KMS-11 (cell line): ENCODE measurements around the gene NAT9.

Experiments
- H2AFZ ChIP-seq: fragments of 200-600 bp; sonication (generic); 2 replicates; pipeline ENCODE4 v1.6.1; 2016; ENCODE audit warnings: antibody characterized with exemption, mixed run types, low read depth
- H3K27ac ChIP-seq: fragments of 200-600 bp; sonication (generic); 2 replicates; pipeline ENCODE4 v1.6.1; 2016; ENCODE audit warnings: mild to moderate bottlenecking, mixed run types
- H3K27me3 ChIP-seq: fragments of 200-600 bp; sonication (generic); 2 replicates; pipeline ENCODE4 v1.6.1; 2017; ENCODE audit warnings: mild to moderate bottlenecking, low read depth, mixed run types, moderate library complexity; ENCODE audit not compliant: insufficient read depth
- H3K36me3 ChIP-seq: fragments of 200-600 bp; sonication (generic); 2 replicates; pipeline ENCODE4 v1.6.1; 2017; ENCODE audit warnings: mild to moderate bottlenecking, mixed run types; ENCODE audit not compliant: insufficient read depth
- H3K4me1 ChIP-seq: fragments of 200-600 bp; sonication (generic); 2 replicates; pipeline ENCODE4 v1.6.1; 2016; ENCODE audit warnings: mild to moderate bottlenecking, low read depth, mixed run types; ENCODE audit not compliant: poor library complexity, severe bottlenecking
- H3K4me2 ChIP-seq: fragments of 200-600 bp; sonication (generic); 2 replicates; pipeline ENCODE4 v1.7.0; 2016; ENCODE audit warnings: mild to moderate bottlenecking, mixed run types
- H3K4me3 ChIP-seq: fragments of 200-600 bp; sonication (generic); IDR thresholded peaks from 2 replicates; pipeline ENCODE4 v1.6.1; 2017; ENCODE audit warnings: low read depth, low read length, mixed read lengths; ENCODE audit not compliant: insufficient read depth
- H3K79me2 ChIP-seq: fragments of 200-600 bp; sonication (generic); 2 replicates; pipeline ENCODE4 v1.6.1; 2016; ENCODE audit warnings: low read depth, mixed run types; ENCODE audit not compliant: insufficient read depth
- H3K9ac ChIP-seq: fragments of 200-600 bp; sonication (generic); 2 replicates; pipeline ENCODE4 v1.6.1; 2016; ENCODE audit warnings: mild to moderate bottlenecking, mixed run types
- H4K20me1 ChIP-seq: fragments of 200-600 bp; sonication (generic); 2 replicates; pipeline ENCODE4 v1.6.1; 2016; ENCODE audit warnings: mild to moderate bottlenecking, mixed run types; ENCODE audit not compliant: insufficient read depth
- TF ChIP-seq, protein P1 (sequence below): fragments of 200-600 bp; sonication (generic); conservative IDR thresholded peaks from 2 replicates; pipeline ENCODE4 v1.6.1; 2017; ENCODE audit warnings: low read depth, mild to moderate bottlenecking, antibody characterized with exemption, low read length, moderate library complexity, mixed read lengths

Gene NAT9

DNA sequence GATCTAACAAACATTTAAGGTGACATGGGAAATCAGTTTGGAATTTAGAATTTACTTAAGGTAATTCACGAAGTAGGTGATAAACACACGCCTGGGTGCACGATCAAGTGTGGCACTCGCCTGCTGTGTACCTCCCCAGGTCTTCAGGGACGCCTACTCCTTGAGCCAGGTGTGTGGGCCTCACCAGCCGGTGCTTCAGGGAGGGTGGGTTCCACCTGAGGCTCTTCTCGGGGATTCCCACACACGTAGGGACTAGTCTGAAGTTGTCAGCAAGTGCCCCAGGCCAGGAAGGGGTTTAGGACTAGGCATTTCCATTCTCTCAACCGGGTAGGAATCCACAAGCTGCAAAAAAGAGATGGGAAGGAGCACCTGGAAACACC is 9.8 kb upstream of the NAT9 start:
- Histone ChIP-seq H3K27ac (no peak overlapping the region), H3K36me3 (no peaks in the 10 kb centered on the region), H2AFZ (no peak overlapping the region), H3K27me3 (no peaks in the 10 kb centered on the region), H3K4me3 (no peak overlapping the region), H3K79me2 (no peaks in the 10 kb centered on the region), H4K20me1 (no peaks in the 10 kb centered on the region), H3K9ac (no peak overlapping the region), H3K4me1 (peaks cover 5% of the 10 kb centered on the region), H3K4me2 (no peak overlapping the region)
- TF ChIP-seq, protein P1, sequence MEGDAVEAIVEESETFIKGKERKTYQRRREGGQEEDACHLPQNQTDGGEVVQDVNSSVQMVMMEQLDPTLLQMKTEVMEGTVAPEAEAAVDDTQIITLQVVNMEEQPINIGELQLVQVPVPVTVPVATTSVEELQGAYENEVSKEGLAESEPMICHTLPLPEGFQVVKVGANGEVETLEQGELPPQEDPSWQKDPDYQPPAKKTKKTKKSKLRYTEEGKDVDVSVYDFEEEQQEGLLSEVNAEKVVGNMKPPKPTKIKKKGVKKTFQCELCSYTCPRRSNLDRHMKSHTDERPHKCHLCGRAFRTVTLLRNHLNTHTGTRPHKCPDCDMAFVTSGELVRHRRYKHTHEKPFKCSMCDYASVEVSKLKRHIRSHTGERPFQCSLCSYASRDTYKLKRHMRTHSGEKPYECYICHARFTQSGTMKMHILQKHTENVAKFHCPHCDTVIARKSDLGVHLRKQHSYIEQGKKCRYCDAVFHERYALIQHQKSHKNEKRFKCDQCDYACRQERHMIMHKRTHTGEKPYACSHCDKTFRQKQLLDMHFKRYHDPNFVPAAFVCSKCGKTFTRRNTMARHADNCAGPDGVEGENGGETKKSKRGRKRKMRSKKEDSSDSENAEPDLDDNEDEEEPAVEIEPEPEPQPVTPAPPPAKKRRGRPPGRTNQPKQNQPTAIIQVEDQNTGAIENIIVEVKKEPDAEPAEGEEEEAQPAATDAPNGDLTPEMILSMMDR: no peak

DNA sequence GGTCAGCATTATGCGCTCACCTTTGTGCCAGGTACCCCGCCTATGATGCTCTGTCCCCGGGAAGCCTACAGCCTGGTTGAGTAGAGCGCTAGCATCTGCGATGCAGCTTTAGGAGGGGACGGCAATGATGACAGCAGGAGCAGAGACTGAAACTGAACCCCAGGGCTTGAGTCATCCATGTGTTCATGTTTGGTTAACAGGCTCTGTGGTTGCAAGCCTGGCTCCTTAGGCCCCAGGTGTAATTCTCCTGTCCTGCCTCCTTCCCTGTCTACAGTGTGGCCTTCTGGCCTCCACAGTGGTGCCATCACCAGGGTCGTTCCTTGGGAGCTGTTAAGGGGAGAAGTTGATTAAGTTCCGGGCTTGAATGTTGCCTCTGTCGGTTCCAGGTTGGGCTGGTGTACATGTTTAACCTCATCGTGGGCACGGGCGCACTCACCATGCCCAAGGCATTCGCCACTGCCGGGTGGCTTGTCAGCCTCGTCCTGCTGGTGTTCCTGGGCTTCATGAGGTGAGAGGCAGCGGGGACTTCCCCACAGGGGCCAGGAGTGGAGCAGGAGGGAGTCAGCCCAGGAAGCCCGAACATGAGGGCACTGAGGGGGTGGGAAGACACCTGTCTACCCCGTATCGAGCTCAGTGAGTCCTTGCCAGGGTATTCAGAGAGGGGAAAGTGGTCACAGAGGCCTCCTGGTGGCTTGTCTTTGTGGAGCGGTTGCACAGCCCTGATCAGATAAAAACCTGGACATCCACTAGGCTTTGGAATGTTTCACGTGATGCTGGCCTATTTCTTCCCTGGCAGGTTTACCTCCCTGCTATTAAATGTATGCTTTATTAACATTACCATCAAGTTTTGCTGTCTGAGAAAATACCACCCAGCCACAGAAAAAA is 9.2 kb upstream of the NAT9 start:
- Histone ChIP-seq H3K4me3 (no peak overlapping the region), H4K20me1 (no peaks in the 10 kb centered on the region), H2AFZ (no peak overlapping the region), H3K4me2 (no peak overlapping the region), H3K4me1 (peaks cover 11% of the 10 kb centered on the region), H3K9ac (no peak overlapping the region), H3K27ac (no peak overlapping the region), H3K79me2 (no peaks in the 10 kb centered on the region), H3K27me3 (no peaks in the 10 kb centered on the region), H3K36me3 (no peaks in the 10 kb centered on the region)
- TF ChIP-seq, protein P1: no peak

DNA sequence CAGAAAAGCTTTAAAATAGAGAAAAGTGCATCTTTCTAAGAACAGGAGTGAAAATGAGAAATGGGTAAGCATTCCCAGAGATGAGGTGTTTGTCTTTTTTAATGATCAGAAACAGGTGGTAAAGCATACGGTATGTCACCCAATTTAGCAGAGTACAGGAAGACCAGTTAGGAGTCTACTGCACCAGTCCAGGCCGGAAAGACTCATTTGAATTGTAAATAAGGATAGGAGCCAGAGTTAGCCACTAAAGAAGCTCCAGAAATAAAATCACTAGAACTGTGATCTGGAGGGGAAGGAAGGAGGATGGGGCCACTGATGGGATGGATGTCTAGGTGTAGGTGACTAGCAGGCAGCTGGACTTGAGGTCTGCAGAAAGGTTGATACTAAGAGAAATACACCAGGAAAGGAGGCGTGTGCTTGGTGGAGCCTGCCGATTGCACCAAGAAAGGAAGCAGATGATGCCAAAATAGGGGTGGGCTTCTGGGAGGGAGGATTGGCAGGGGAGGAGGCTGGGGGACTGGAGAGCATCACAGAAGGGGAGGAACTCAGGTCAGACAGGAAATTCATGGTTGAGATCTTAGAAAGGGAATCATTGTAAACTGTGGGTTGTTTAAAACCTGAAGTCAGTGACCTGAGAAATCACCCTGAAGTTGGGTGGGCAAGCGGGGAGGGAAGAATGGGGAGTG is 8.1 kb upstream of the NAT9 start:
- Histone ChIP-seq H3K27ac (no peak overlapping the region), H3K27me3 (no peaks in the 10 kb centered on the region), H2AFZ (no peak overlapping the region), H3K36me3 (no peaks in the 10 kb centered on the region), H3K4me1 (peaks cover 16% of the 10 kb centered on the region), H3K4me2 (no peak overlapping the region), H3K9ac (no peak overlapping the region), H3K79me2 (no peaks in the 10 kb centered on the region), H3K4me3 (no peak overlapping the region), H4K20me1 (no peaks in the 10 kb centered on the region)
- TF ChIP-seq, protein P1: no peak

DNA sequence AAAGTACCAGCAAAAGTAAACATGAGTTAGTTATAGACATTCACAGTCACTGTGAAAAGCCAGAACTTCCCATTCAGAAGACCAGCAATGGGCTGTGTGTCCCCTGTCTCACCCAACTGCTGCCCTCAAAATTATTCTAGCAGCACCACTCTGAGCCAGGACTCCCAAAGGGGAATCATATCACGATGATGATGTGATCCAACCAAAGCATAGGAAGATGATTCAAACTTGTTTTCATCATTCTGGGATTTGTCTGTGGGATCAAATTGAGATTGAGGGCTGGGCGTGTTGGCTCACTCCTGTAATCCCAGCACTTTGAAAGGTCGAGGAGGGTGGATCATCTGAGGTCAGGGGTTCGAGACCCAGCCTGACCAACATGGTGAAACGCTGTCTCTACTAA is 6.4 kb upstream of the NAT9 start:
- TF ChIP-seq, protein P1: no peak
- no peak overlapping the region for H3K9ac ChIP-seq
- H3K4me3 ChIP-seq: no peak overlapping the region
- no peaks in the 10 kb centered on the region for H4K20me1 ChIP-seq
- no peak overlapping the region for H3K27ac ChIP-seq
- H3K4me1 ChIP-seq: peaks cover 16% of the 10 kb centered on the region
- no peak overlapping the region for H2AFZ ChIP-seq
- H3K27me3 ChIP-seq: no peaks in the 10 kb centered on the region
- no peaks in the 10 kb centered on the region for H3K36me3 ChIP-seq
- H3K4me2 ChIP-seq: no peak overlapping the region
- no peaks in the 10 kb centered on the region; the same call in 1 of the 2 replicates for H3K79me2 ChIP-seq
